ENCODE measurements around the gene FGFBP3. TPM values are rescaled to one million over a fixed set of nuclear protein-coding genes. Genes with fewer than 3 reads are reported as not detected.

FGFBP3 gene
- polyA plus RNA-seq, 3 donors, result 0.30 to 0.45 (median 0.32) TPM

DNA sequence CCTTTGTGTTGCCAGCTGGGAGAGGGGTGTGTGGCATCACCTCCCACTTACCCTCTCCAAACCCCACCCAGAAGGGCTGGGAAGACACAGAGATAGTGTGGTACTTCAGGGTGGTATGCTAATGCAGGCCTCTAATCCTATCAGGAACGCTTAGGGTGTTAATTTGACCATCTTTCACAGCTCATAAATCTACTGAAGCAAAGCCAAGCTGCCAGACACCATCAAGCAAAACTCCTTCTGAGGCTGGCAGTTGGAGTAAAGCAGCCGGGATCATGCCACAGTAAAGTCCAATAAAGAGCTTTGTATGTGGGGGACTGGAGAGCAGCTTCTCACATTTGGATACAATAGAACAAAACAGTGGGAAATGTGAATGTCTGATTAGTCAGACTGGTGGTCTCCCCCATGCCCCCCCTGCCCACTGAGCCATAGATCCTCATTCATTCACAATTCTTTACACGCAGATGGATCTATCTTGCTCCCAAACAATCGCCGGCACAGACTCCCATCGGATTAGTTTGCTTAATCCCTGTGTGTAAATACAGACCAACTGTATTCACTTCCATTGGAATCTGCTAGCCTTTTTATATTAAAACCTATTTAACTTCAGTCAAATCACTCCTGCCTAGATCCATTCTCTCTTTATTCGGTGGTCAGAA, 29.6 kb downstream of the FGFBP3 start:
- 91% methylated on average over 5 of the region's 7 CpGs for WGBS (ENCODE audit: insufficient coverage)
- no peaks in the 10 kb centered on the region for H3K4me1 Mint-ChIP-seq

DNA sequence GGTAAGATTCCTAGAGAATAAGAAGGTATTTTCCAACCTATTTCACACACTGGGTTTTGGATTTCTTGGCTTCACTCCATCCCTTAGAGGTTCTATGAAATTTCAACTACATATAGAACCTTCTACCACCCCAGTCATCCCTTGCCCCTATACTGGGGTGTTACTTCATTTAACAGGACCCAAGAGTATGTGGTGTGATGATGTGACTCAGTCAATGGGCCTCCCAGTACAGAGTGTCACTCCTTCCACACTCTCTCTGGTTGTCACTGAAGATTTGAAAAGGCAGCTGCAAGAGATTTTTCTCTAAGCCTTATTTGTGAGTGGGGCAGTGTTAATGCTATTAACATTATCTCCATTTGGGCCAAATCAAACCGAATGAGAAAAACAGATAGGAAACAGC, 33.5 kb downstream of the FGFBP3 start:
- DNase-seq, result no peak
- Histone ChIP-seq H3K9me3 (replicated peaks in 1 of 2; ENCODE audit: control insufficient read depth in 1 of 2, insufficient read depth in 1 of 2, low read length in 2 of 2) (no peaks in the 10 kb centered on the region), H3K4me1 (ENCODE audit: control insufficient read depth in 1 of 2, insufficient read depth in 2 of 2, low read length in 2 of 2) (no peaks in the 10 kb centered on the region), H4K20me1 (ENCODE audit: insufficient read depth, low read length) (no peaks in the 10 kb centered on the region), H3K9ac (ENCODE audit: insufficient read depth, low read length, poor library complexity, severe bottlenecking) (no peak overlapping the region), H3K27me3 (ENCODE audit: control insufficient read depth in 2 of 2, insufficient read depth in 2 of 2, low read length in 2 of 2) (no peaks in the 10 kb centered on the region), H2AFZ (ENCODE audit: insufficient read depth, low read depth, low read length, poor library complexity, severe bottlenecking) (no peak overlapping the region), H3K4me3 (replicated peaks in 1 of 3; ENCODE audit: low read depth in 2 of 3, low read length in 3 of 3) (no peak overlapping the region), H3K4me2 (replicated peaks; ENCODE audit: extremely low read depth, low read length, poor library complexity, severe bottlenecking) (no peak overlapping the region), H3K79me2 (ENCODE audit: insufficient read depth, low read length) (no peaks in the 10 kb centered on the region), H3K27ac (ENCODE audit: low read depth in 1 of 2, low read length in 2 of 2) (no peak overlapping the region), H3K36me3 (replicated peaks in 1 of 2; ENCODE audit: control insufficient read depth in 1 of 2, insufficient read depth in 2 of 2, low read length in 2 of 2) (no peaks in the 10 kb centered on the region)
- no peaks in the 10 kb centered on the region for H3K27me3 Mint-ChIP-seq (ENCODE audit: low read depth in 3 of 3)
- no peak overlapping the region for H3K4me3 Mint-ChIP-seq
- no peaks in the 10 kb centered on the region for H3K36me3 Mint-ChIP-seq
- H3K27ac Mint-ChIP-seq, result no peak overlapping the region
- no peaks in the 10 kb centered on the region for H3K4me1 Mint-ChIP-seq
- no CpG with 5 or more reads among the region's 1 CpG for WGBS (ENCODE audit: insufficient coverage)
- TF ChIP-seq, protein P1, sequence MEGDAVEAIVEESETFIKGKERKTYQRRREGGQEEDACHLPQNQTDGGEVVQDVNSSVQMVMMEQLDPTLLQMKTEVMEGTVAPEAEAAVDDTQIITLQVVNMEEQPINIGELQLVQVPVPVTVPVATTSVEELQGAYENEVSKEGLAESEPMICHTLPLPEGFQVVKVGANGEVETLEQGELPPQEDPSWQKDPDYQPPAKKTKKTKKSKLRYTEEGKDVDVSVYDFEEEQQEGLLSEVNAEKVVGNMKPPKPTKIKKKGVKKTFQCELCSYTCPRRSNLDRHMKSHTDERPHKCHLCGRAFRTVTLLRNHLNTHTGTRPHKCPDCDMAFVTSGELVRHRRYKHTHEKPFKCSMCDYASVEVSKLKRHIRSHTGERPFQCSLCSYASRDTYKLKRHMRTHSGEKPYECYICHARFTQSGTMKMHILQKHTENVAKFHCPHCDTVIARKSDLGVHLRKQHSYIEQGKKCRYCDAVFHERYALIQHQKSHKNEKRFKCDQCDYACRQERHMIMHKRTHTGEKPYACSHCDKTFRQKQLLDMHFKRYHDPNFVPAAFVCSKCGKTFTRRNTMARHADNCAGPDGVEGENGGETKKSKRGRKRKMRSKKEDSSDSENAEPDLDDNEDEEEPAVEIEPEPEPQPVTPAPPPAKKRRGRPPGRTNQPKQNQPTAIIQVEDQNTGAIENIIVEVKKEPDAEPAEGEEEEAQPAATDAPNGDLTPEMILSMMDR (IDR thresholded peaks at IDR 0.05), result no peak
- intact Hi-C loops (cut with micrococcal nuclease), result no loop called here
- peaks cover 0 to 2% (median 0%) of the 10 kb centered on the region in 7 donors for H3K9me3 Mint-ChIP-seq

More for the DNA sequence above, 29.6 kb downstream of the FGFBP3 start:
- TF ChIP-seq, protein P1 (IDR thresholded peaks at IDR 0.05), result no peak
- H3K36me3 ChIP-seq (replicated peaks in 1 of 2; ENCODE audit: control insufficient read depth in 1 of 2, insufficient read depth in 2 of 2, low read length in 2 of 2), result no peaks in the 10 kb centered on the region
- Mint-ChIP-seq H3K27ac (no peak overlapping the region), H3K9me3 (peaks cover 0 to 7% (median 0%) of the 10 kb centered on the region in 7 donors), H3K27me3 (ENCODE audit: low read depth in 3 of 3) (peaks cover 0 to 4% (median 0%) of the 10 kb centered on the region in 3 donors), H3K36me3 (no peaks in the 10 kb centered on the region), H3K4me3 (no peak overlapping the region)
- H3K4me1 ChIP-seq (ENCODE audit: control insufficient read depth in 1 of 2, insufficient read depth in 2 of 2, low read length in 2 of 2), result no peaks in the 10 kb centered on the region
- intact Hi-C loops (cut with micrococcal nuclease), result no loop called here
- H3K79me2 ChIP-seq (ENCODE audit: insufficient read depth, low read length), result no peaks in the 10 kb centered on the region
- no peak for DNase-seq
- H3K9me3 ChIP-seq (replicated peaks in 1 of 2; ENCODE audit: control insufficient read depth in 1 of 2, insufficient read depth in 1 of 2, low read length in 2 of 2), result no peaks in the 10 kb centered on the region
- H4K20me1 ChIP-seq (ENCODE audit: insufficient read depth, low read length), result no peaks in the 10 kb centered on the region
- H2AFZ ChIP-seq (ENCODE audit: insufficient read depth, low read depth, low read length, poor library complexity, severe bottlenecking), result no peak overlapping the region
- no peak overlapping the region for H3K9ac ChIP-seq (ENCODE audit: insufficient read depth, low read length, poor library complexity, severe bottlenecking)
- no peak overlapping the region for H3K4me2 ChIP-seq (replicated peaks; ENCODE audit: extremely low read depth, low read length, poor library complexity, severe bottlenecking)
- no peak overlapping the region for H3K4me3 ChIP-seq (replicated peaks in 1 of 3; ENCODE audit: low read depth in 2 of 3, low read length in 3 of 3)
- no peaks in the 10 kb centered on the region for H3K27me3 ChIP-seq (ENCODE audit: control insufficient read depth in 2 of 2, insufficient read depth in 2 of 2, low read length in 2 of 2)
- H3K27ac ChIP-seq (ENCODE audit: low read depth in 1 of 2, low read length in 2 of 2), result no peak overlapping the region

Data from CD14-positive monocyte (primary cell).